Measurements from ENCODE around the gene MAMLD1.

GRCh38 chrX:150365990-150366911 lies 3.1 kb downstream of the MAMLD1 start:
- no peak for TF ChIP-seq CTCF (optimal IDR thresholded peaks at IDR 0.05 in 1 of 3, IDR thresholded peaks at IDR 0.05 in 1 of 3, conservative IDR thresholded peaks at IDR 0.05 in 1 of 3; ENCODE audit: extremely low read depth in 1 of 3, insufficient read depth in 2 of 3, low read length in 3 of 3)
- TF ChIP-seq EZH2 (IDR thresholded peaks at IDR 0.05; ENCODE audit: low read length) = no peak

All from keratinocyte (primary cell).